Gastroesophageal sphincter (tissue), 3 donors: Measurements from ENCODE around the gene CLEC10A.

Source experiments
- EP300 ChIP-seq: sonication (generic); formaldehyde crosslinking; IDR thresholded peaks from one replicate; pipeline ENCODE4 v1.6.1; 2017; ENCODE audit warnings: antibody characterized with exemption, mild to moderate bottlenecking
- POLR2A ChIP-seq, 2 donors: fragments of 450-650 bp; IDR thresholded peaks; one replicate each; pipeline ENCODE4 v1.6.1; 2017; ENCODE audit warnings: antibody characterized with exemption in 2 of 2, mild to moderate bottlenecking in 2 of 2, moderate library complexity in 1 of 2
- POLR2AphosphoS5 ChIP-seq: sonication (generic); formaldehyde crosslinking; IDR thresholded peaks from one replicate; pipeline ENCODE4 v1.6.1; 2017; ENCODE audit warnings: antibody characterized with exemption
- TF ChIP-seq, protein P1 (sequence below), 4 experiments: fragments of 200-600 bp in 2 of 4; fragments of 450-650 bp in 2 of 4; sonication (generic) in 1 of 4; IDR thresholded peaks; one replicate each; pipeline ENCODE4 v1.5.1; 2017 to 2019; ENCODE audit warnings: antibody characterized with exemption in 4 of 4, mild to moderate bottlenecking in 2 of 4, moderate library complexity in 2 of 4

DNA sequence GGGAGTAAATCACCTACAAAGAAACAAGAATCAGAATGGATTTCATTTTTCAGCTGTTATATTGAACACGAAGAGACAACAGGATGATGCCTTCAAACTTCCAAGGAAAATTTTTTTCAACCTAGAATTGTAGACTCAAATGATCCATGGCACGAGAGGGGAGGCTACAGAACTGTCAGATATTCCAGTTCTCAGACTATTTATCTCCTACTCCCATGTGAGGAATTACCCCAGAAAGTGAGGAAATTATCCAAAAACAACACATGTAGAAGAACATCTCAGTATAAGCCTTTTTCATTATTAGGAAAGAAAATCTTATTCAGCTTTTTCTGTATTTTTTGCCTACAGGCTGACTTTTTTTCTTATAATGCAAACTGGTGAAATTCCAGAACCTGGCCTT lies 40.1 kb upstream of the CLEC10A start:
- TF ChIP-seq POLR2A (IDR thresholded peaks at IDR 0.05): no peak
- no peak for TF ChIP-seq POLR2AphosphoS5
- TF ChIP-seq, protein P1, sequence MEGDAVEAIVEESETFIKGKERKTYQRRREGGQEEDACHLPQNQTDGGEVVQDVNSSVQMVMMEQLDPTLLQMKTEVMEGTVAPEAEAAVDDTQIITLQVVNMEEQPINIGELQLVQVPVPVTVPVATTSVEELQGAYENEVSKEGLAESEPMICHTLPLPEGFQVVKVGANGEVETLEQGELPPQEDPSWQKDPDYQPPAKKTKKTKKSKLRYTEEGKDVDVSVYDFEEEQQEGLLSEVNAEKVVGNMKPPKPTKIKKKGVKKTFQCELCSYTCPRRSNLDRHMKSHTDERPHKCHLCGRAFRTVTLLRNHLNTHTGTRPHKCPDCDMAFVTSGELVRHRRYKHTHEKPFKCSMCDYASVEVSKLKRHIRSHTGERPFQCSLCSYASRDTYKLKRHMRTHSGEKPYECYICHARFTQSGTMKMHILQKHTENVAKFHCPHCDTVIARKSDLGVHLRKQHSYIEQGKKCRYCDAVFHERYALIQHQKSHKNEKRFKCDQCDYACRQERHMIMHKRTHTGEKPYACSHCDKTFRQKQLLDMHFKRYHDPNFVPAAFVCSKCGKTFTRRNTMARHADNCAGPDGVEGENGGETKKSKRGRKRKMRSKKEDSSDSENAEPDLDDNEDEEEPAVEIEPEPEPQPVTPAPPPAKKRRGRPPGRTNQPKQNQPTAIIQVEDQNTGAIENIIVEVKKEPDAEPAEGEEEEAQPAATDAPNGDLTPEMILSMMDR (IDR thresholded peaks at IDR 0.05): no peak
- no peak for TF ChIP-seq EP300
